Measurements from ENCODE around the gene COPG1.
"Not testable (repeated sequence)": the region's sequence is repeated elsewhere in the genome, so short reads cannot be mapped to it uniquely, and the experiment has no call there.

Gene COPG1

DNA sequence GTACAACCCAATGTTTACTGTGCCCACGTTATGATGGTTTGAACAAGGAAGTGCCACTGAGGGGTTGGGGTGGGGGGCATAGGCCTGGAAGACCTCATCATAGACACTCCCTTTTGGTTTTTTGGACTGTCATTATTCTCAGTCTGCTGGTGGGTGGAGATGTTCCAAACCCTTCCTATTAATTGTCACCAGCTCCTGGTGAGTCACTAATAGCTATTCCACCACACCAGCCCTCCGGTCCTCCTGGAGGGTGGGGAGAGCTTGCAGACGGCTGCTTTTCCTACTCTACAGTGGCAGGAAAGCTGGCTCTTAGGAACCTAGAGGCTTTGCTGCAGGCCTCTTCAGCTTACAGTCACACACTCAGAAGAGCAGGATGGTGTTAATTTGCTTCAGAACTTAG lies 9.0 kb upstream of the COPG1 start:
- DNase-seq: no peak

GRCh38 chr3:129245141-129245540 lies 4.3 kb upstream of the COPG1 start:
- DNase-seq: peak; percentile 17

DNA sequence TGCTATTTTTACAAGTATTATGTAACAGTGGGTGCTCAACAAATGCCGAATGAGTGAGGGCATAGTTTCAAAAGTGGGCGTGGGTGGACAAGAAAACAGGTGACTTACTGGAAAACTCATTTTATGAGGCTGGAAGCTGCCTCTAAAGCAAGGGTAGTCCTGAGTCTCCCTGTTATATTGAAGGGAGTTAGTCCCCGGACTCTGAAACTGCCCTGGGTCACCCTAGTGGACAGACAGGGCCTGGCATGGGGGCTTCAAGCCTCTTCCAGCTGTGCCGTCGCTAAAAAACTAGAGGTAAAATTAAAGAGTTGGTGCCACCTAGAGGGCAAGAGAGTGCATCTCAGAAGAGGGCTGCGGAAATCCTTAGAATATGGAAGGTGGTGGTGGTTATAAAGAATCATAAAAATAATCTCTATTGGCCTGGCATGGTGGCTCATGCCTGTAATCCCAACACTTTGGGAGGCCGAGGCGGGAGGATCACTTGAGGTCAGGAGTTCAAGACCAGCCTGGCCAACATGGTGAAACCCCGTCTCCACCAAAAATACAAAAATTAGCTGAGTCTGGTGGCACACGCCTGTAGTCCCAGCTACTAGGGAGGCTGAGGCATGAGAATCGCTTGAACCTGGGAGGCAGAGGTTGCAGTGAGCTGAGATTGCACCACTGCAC lies 3.6 kb upstream of the COPG1 start:
- peak; percentile 91 for DNase-seq

DNA sequence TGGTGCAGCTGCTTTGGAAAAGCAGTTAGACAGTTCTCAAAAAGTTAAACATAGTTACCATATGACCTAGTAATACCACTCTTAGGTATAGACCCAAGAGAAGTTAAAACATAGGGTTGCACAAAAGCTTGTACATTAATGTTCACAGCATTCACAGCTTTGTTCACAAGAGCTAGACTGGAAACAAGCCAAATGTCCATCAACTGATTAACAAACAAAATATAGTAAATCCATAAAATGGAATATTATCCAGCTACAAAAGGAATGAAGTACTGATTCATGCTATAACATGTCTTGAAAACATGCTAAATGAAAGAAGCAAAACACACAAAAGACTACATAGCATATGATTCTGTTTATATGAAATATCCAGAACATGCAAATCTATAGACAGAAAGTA lies 2.8 kb upstream of the COPG1 start:
- DNase-seq: no peak

DNA sequence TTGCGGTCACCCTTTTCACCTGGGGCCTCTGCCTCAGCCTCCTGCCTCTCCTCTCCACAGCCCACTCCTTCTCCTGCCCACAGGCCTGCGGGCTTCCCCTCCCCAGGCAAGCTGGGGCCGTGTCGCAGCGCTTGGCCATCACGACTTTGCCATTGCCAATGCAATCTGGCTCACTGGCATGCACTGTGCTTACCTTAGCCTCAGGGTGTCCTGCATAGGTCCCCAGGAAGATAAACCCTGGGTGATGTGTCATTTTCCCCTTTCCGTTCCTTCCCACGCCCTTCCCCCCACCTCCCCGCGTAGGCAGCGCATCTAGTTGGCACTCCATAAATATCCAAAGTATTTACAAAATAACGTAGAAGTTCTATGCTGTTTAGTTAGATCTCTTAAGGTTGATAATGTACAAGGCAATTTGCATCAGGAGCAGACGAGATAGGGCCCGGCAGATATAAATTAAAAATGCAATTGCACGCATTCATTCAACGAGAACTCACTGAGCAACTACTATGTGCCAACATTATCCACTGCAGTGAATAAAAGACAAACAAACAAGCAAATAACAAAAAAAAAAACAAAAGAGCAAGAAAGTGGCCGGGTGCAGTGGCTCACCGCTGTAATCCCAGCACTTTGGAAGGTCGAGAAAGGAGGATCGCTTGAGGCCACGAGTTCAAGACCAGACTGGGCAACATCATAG lies 973 bp upstream of the COPG1 start:
- DNase-seq: no peak

DNA sequence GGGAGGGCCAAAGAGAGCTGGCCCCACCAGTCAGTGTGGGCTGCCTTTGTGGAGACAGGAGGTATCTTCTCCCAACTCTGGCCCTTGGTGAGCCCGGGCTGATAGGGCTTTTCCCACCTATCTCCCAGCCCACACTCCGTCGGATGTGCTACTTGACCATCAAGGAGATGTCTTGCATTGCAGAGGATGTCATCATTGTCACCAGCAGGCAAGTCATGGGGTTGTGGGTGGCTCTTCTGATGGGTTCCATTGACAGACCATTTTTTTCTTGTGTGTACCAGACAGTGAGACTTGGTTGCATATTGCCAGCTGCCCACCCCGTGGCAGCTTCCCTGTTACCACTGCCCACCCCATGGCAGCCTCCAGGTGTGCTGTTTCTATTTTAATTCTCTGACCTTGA lies 3.3 kb downstream of the COPG1 start:
- no peak for DNase-seq

DNA sequence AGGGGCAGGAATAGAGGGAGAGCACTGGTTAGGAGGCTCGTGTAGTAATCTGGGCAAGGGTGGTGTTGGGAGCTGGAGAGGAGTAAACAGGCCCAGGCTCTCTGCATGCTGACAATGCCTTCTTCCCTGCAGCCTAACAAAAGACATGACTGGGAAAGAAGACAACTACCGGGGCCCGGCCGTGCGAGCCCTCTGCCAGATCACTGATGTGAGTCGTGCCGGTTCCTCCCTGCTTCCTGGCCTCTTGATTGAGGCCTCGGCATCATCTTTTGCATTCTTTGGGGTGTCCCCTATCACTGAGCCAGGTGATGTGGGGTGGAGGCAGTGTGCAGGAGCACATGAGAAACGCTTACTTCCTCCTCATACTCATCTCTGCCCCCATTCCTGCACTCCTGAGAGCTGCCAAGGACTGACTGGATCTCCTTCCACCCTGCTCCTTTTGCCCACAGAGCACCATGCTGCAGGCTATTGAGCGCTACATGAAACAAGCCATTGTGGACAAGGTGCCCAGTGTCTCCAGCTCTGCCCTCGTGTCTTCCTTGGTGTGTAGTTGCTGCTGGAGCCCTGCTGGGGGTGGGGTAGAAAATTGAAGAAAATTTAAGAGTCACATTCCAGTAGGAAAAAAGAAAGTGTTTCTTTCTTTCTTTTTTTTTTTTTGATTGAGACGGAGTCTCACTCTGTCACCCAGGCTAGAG lies 5.3 kb downstream of the COPG1 start:
- no peak for DNase-seq

DNA sequence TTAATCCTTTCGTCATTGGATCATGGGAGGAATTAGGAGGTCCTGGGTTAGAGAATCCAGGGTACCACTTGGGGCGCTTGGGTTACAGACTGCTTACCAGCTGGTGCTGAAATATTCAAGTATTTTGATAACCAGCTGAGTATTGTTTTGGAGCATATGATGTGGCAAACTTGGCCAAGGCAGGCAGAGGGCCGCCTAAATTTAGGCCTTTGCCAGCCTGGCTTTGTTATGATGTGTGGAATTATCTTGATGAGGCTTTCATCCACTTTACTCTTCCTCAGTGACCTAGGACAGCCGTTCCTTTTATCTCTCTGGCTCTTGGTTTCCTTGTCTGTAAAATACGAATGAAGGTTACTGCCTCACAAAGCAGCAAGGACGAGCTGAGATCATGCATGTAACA lies 6.9 kb downstream of the COPG1 start:
- no peak for DNase-seq

DNA sequence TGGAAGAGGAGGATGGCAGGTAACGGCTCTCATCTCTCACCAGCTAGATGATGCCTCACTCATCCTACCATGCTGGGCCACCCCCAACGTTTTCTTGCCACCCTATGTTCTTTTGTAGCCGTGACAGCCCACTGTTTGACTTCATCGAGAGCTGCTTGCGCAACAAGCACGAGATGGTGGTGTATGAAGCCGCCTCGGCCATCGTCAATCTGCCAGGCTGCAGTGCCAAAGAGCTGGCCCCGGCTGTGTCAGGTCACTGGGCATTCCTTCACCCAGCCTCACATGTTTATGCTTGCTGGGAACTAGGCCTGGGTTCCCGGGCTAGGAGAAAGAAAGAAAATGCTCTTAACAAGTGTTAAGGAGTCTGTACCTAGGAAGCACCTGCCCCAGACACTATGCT lies 8.2 kb downstream of the COPG1 start:
- no peak for DNase-seq

GRCh38 chr3:129259612-129260477 lies 10.4 kb downstream of the COPG1 start:
- no peak for DNase-seq

DNA sequence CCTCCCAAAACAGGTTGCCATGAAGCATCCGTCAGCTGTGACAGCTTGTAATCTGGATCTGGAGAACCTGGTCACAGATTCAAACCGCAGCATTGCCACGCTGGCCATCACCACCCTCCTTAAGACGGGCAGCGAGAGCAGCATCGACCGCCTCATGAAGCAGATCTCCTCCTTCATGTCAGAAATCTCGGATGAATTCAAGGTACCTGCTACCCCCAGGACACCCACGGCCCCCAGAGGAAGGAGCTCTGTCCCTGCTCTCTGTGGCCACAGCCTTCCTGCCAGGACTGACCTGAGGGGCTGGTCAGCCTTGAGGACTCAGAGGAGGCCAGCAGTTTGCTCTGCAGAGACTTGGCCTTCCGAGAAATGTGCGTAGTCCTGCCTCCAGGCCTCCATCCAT lies 11.2 kb downstream of the COPG1 start:
- no peak for DNase-seq

DNA sequence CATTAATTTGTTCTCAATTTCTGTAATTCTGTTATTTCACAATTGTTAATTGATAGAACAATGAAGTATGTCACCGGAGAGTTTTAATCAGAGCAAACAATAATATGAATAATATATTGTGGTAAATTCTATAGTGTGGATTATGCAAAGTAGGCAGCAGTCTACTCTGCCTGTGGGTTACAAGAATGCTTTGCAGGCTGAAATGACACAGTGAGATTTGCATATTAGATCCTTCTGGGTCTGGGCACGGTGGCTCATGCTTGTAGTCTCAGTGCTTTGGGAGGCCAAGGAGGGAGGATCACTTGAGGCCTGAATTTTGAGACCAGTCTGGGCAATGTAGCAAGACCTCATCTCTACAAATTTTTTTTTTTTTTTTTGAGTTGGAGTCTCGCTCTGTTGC lies 12.5 kb downstream of the COPG1 start:
- no peak for DNase-seq

DNA sequence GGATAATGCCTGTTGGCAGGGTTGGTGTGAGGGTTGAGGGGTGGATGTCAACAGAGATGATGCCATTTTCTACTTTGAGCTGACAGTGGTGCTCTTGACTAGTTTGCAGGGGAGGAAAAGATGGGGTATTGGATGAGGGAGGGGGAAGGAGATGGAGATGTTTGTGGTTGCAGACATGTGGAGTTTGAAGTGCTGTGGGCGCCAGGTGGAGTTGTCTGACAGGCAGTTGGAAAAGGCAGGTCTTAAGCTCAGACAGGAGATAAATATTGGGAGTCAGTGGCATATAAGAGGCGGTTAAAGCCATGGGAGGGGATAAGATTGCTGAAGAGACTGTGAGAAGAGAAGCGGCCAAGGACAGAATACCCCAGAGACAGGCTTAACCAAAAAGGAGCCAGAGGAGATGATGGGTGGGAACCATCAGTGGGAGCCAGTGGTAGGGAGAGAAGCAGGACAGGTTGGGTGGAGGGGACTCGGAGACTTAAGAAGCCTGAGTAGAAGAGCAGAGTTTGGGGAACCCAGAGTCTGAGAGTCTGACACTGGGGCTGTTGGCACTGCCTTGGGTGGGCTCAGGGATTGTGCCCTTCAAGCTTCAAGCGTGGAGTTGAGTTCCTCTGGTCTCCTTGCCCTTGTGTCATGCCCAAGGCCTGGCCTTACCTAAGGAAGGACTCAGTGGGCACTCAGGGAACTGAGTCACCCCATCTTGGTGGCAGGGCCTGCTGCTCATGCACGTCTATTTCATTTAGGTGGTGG lies 13.9 kb downstream of the COPG1 start:
- no peak for DNase-seq

GRCh38 chr3:129264994-129265393 lies 15.6 kb downstream of the COPG1 start:
- not testable (repeated sequence) for DNase-seq

GRCh38 chr3:129266651-129267050 lies 17.2 kb downstream of the COPG1 start:
- no peak for DNase-seq

GRCh38 chr3:129268396-129268795 lies 19.0 kb downstream of the COPG1 start:
- DNase-seq: no peak

DNA sequence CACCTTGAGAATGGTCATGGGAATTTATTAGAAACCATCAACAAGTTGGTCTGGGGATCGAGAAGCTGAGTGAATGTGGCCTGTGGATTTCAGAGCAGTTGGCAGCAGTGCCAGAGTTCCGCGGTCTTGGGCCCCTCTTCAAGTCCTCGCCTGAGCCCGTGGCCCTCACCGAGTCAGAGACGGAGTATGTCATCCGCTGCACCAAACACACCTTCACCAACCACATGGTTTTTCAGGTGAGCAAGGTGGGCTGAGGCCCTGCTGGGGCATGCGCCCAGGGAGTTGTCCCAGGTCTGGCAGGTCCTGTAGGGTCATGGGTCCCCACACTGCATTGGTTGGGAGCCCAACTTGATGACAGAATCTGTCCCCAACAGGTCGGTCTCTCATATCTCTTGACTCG lies 22.3 kb downstream of the COPG1 start:
- no peak for DNase-seq

DNA sequence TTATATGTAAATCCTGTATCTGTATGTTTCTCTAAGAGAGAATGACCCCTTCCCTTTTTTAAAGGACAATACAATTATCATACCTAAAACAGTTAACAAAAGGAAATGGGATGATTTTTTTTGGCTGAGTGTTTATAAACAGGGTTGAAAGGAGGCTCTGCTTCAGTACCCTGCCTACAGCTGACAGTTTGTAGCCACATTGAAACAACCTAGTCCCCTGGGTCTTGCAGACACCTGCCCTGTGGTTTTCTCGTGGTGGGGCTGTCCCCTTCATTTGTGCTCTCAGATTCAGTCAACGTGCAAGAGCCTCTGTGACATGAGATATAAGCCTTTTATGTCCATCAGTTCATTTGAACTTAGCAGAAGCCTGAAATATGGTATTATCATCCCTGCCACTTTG lies 27.0 kb downstream of the COPG1 start:
- no peak for DNase-seq

- no peak for DNase-seq
Measured at GRCh38 chr3:129277829-129278271, 28.4 kb downstream of the COPG1 start.

DNA sequence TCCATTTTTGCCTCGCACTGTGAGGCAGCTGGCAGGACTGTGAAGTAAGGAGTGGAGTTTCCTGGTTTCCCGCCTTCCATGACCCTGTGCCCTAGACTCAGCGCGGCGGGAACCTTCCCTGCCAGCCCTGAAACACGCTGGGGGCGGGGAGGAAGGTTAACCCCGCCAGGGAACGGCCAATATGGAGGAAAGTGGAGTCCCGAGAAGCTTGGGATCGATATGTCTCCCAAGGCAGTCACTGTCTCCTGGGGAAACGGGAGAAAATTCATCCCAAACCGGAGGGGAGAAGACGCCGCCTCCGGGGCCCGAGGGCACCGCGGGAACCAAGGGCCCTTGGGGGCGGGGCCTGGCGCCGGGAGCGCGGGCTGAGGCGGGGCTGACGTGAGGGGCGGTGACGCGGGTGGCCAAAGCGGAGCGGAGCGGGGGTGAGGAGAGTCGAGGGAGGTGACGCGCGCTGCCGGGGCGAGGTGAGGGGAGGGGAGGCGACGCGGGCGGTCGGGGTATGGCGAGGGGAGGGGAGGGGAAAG lies 29.1 kb downstream of the COPG1 start, which contains the start of gene HMCES:
TSS of gene HMCES (plus strand) at position 432 of the 527 bp plus-strand sequence. CDS start 863 bp downstream, outside the sequence.
- peak; percentile 84 for DNase-seq

DNA sequence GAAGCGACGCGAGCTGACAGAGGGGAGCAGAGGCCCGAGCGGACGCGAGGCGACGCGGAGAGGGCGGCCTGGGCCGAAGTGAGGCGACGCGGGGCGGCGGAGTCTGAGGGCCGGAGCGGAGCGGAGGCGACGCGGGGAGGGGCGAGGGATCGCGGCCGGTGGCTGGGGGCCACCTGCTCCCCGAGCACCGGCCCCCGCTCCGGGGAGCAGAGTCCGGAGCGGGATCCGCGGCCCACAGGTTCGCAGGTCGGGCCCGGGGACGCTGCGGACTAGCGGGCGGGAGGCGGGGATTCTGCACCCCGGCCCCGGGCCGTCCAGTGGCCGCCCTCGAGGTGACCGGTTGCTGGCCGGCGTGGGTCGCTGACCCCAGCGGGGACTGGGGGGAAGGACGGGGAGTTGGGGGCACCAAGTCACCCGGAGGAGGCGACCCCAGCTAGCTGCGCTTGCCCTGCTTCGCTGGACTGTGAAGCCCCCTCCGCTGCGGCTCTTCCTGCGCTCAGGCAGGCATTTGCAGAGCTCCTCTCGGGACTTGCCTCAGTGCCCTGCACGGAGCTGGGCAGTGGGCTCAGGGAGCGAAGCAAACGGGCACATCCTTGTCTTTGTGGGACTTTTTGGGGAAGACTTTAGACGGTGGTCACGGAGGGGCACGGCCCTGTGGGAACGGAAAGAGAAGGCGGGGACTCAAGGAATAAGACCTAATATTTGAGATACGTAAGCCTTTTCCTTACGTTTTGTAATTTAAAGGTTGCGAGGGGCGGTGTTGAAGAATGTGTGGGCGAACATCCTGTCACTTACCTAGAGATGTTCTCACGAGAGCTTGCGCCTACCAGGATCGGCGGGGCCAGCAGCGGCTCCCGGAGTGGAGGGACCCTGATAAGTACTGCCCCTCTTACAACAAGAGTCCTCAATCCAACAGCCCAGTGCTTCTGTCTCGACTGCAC lies 29.8 kb downstream of the COPG1 start:
- peak; percentile 52 for DNase-seq
